Common myeloid progenitor, CD34-positive (primary cell): Measurements from ENCODE around the gene GUCY1A1.

Source experiments
- CTCF ChIA-PET: fragments of 350-600 bp; sonication (Branson Sonifier 250); formaldehyde crosslinking; loops from one replicate; lab custom pipeline; 2021; ENCODE audit warnings: antibody characterized with exemption; lab: Charles Lee
- POLR2A ChIA-PET: fragments of 350-600 bp; sonication (Branson Sonifier 250); formaldehyde crosslinking; loops from one replicate; lab custom pipeline; 2021; ENCODE audit warnings: antibody characterized with exemption; lab: Charles Lee
- DNase-seq, 3 donors: peaks; one replicate each; pipeline versions ENCODE4 v3.0.0 to v3.0.0-alpha.2; 2013
- H3K27ac ChIP-seq, 2 experiments: 1 replicate in 1 of 2; 2 replicates in 1 of 2; pipeline ENCODE4 v1.7.0; 2013; ENCODE audit warnings: inconsistent platforms in 2 of 2, low read length in 2 of 2, mild to moderate bottlenecking in 2 of 2, low read depth in 1 of 2, moderate library complexity in 1 of 2; ENCODE audit not compliant: severe bottlenecking in 2 of 2, insufficient read depth in 1 of 2, poor library complexity in 1 of 2
- H3K27me3 ChIP-seq, 5 experiments: replicated peaks in 2 of 5; 1 replicate in 3 of 5; 2 replicates in 2 of 5; pipeline versions ENCODE4 v1.6.1 to v1.7.0; 2013; ENCODE audit warnings: low read length in 4 of 5, mild to moderate bottlenecking in 2 of 5, moderate library complexity in 2 of 5, inconsistent platforms in 1 of 5; ENCODE audit not compliant: insufficient read depth in 5 of 5, control insufficient read depth in 4 of 5
- H3K36me3 ChIP-seq, 4 experiments: 1 replicate in 2 of 4; 2 replicates in 2 of 4; pipeline versions ENCODE4 v1.6.1 to v1.7.0; 2013; ENCODE audit warnings: low read length in 3 of 4, control low read depth in 1 of 4, mild to moderate bottlenecking in 1 of 4; ENCODE audit not compliant: control insufficient read depth in 4 of 4, insufficient read depth in 4 of 4
- H3K4me1 ChIP-seq, 4 experiments: 1 replicate in 3 of 4; 2 replicates in 1 of 4; pipeline versions ENCODE4 v1.6.1 to v1.7.1; 2013; ENCODE audit warnings: low read length in 3 of 4, mild to moderate bottlenecking in 3 of 4, control low read depth in 1 of 4, inconsistent platforms in 1 of 4, moderate library complexity in 1 of 4; ENCODE audit not compliant: control insufficient read depth in 4 of 4, insufficient read depth in 4 of 4; ENCODE audit errors: control extremely low read depth in 1 of 4
- H3K4me3 ChIP-seq, 7 experiments: 1 replicate in 4 of 7; 2 replicates in 3 of 7; pipeline versions ENCODE4 v1.5.1 to v1.7.0; 2013; ENCODE audit warnings: mild to moderate bottlenecking in 7 of 7, low read length in 6 of 7, moderate library complexity in 6 of 7, inconsistent platforms in 2 of 7, low read depth in 2 of 7, control low read depth in 1 of 7; ENCODE audit not compliant: insufficient read depth in 4 of 7, control insufficient read depth in 1 of 7; ENCODE audit errors: extremely low read depth in 1 of 7
- H3K9me3 ChIP-seq, 5 experiments: 1 replicate in 4 of 5; 2 replicates in 1 of 5; pipeline versions ENCODE4 v1.6.1 to v1.7.1; 2013; ENCODE audit warnings: low read length in 4 of 5, mild to moderate bottlenecking in 2 of 5, inconsistent platforms in 1 of 5, low read depth in 1 of 5, moderate library complexity in 1 of 5; ENCODE audit not compliant: control insufficient read depth in 4 of 5, insufficient read depth in 2 of 5; ENCODE audit errors: control extremely low read depth in 1 of 5
- WGBS: methylation state at CpG from one replicate; pipeline ENCODE4 v1.1.5; 2013; ENCODE audit not compliant: insufficient coverage; 5-methylcytosine and 5-hydroxymethylcytosine counted together

GUCY1A1 gene

GRCh38 chr4:155706147-155706546 is 39.5 kb downstream of the GUCY1A1 start:
- H3K4me1 ChIP-seq = peaks cover 0 to 9% (median 0%) of the 10 kb centered on the region in 4 experiments
- WGBS = no CpG with 5 or more reads among the region's 2 CpGs
- H3K27ac ChIP-seq = no peak overlapping the region
- DNase-seq = no peak
- H3K27me3 ChIP-seq = no peaks in the 10 kb centered on the region
- POLR2A ChIA-PET = no interaction called here
- H3K9me3 ChIP-seq = no peaks in the 10 kb centered on the region
- CTCF ChIA-PET = interaction anchor here (0.7 to 1.1 kb wide), 2 partner anchors 10 to 36 kb away, joined by 3 read pairs; no protein-coding TSS in a partner anchor
- no peak overlapping the region for H3K4me3 ChIP-seq
- peaks cover 9 to 85% (median 43%) of the 10 kb centered on the region in 4 experiments for H3K36me3 ChIP-seq

DNA sequence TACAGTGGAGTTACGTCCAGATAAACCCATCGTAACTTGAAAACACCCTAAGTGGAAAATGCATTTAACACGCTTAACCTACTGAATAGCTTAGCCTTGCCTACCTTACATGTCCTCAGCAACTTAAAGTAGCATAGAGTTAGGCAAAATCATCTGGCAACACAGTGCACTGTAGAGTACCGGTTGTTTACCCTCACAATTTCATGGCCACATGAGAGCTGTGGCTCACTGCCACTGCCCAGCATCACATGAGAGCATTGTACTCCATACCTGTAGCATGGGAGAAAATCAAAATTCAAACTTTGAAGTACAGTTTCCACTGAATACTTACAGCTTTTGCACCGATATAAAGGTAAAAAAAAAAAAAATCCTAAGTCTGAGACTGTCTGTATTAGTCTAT is 40.6 kb downstream of the GUCY1A1 start:
- Histone ChIP-seq H3K9me3 (no peaks in the 10 kb centered on the region), H3K4me1 (peaks cover 0 to 19% (median 4%) of the 10 kb centered on the region in 4 experiments), H3K36me3 (peaks cover 9 to 80% (median 39%) of the 10 kb centered on the region in 4 experiments), H3K27ac (no peak overlapping the region), H3K4me3 (no peak overlapping the region), H3K27me3 (no peaks in the 10 kb centered on the region)
- CTCF ChIA-PET = no interaction called here
- 100% methylated on average over 3 of the region's 5 CpGs for WGBS
- DNase-seq = no peak
- POLR2A ChIA-PET = no interaction called here

DNA sequence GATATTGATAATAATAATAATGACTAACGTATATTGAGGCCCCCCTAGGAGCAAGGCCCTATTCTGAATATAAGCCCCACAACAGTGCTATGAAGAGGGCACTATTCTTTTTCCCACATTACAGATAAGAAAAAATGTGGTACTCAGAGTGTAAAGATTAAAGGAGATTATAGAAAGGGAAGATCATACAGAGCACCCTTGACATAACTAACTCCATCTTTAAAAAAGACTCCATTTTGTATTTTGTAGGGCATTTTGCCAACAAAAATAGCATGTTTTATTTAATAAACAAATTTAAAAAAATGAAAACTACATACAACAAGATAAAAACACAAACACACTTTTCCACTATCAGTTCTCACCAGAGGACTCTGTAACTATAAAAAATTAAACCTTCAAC is 42.1 kb downstream of the GUCY1A1 start:
- peaks cover 3 to 34% (median 14%) of the 10 kb centered on the region in 4 experiments for H3K4me1 ChIP-seq
- no peak overlapping the region for H3K4me3 ChIP-seq
- H3K36me3 ChIP-seq = peaks cover 17 to 82% (median 40%) of the 10 kb centered on the region in 4 experiments
- H3K27me3 ChIP-seq = no peaks in the 10 kb centered on the region
- H3K27ac ChIP-seq = no peak overlapping the region
- ChIA-PET CTCF (no interaction called here), POLR2A (no interaction called here)
- no peak for DNase-seq
- WGBS = no CpG with 5 or more reads among the region's 1 CpG
- no peaks in the 10 kb centered on the region for H3K9me3 ChIP-seq

DNA sequence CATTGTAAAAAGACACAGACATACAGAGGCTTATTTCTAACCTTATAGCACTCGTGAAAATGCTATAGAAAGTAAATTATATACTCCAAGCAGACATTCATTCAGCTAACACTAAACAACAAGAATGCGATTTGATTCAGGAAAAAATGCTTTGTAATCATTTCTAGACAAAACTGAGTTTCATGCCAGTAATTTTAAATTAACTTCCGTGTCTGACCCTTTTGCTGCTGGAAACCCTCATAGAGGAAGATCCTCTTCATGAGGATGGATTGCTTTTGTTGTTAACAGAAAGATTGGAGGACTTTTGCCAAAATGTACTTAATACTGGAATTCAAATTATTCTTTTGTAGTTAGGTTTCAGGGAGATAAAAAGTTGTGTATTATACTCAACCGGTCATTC is 43.3 kb downstream of the GUCY1A1 start:
- ChIA-PET CTCF (interaction anchor here (0.9 to 2.0 kb wide), 7 partner anchors 8 to 269 kb away, joined by 3 to 6 read pairs (median 3); no protein-coding TSS in a partner anchor), POLR2A (interaction anchor here (1.6 kb wide), 1 partner anchor 34 kb away, joined by 5 read pairs; no protein-coding TSS in a partner anchor)
- DNase-seq = no peak
- WGBS = 100% methylated on average over 2 of the region's 4 CpGs
- no peaks in the 10 kb centered on the region for H3K27me3 ChIP-seq
- H3K4me3 ChIP-seq = no peak overlapping the region
- H3K4me1 ChIP-seq = peaks cover 3 to 34% (median 14%) of the 10 kb centered on the region in 4 experiments
- no peaks in the 10 kb centered on the region for H3K9me3 ChIP-seq
- H3K36me3 ChIP-seq = peaks cover 19 to 80% (median 39%) of the 10 kb centered on the region in 4 experiments
- no peak overlapping the region for H3K27ac ChIP-seq

- POLR2A ChIA-PET = interaction anchor here (0.8 kb wide), 1 partner anchor 43 kb away, joined by 4 read pairs; no protein-coding TSS in a partner anchor
- Histone ChIP-seq H3K4me3 (no peak overlapping the region), H3K27me3 (no peaks in the 10 kb centered on the region), H3K36me3 (peaks cover 20 to 79% (median 38%) of the 10 kb centered on the region in 4 experiments), H3K4me1 (peaks cover 3 to 34% (median 14%) of the 10 kb centered on the region in 4 experiments), H3K27ac (peak overlapping the region in 1 of 2 experiments; percentile 10), H3K9me3 (no peaks in the 10 kb centered on the region)
- CTCF ChIA-PET = interaction anchor here (0.8 to 2.2 kb wide), 9 partner anchors 9 to 265 kb away, joined by 3 to 10 read pairs (median 4); partner anchors contain the start of gene GUCY1A1
- no CpG with 5 or more reads among the region's 1 CpG for WGBS
- peak in 2 of 3 donors; percentile 55 to 74 for DNase-seq
Observed at GRCh38 chr4:155711556-155711955, 44.9 kb downstream of the GUCY1A1 start.

GRCh38 chr4:155712846-155713245 is 46.2 kb downstream of the GUCY1A1 start:
- POLR2A ChIA-PET = no interaction called here
- CTCF ChIA-PET = interaction anchor here (1.1 to 1.9 kb wide), 3 partner anchors 11 to 184 kb away, joined by 3 to 4 read pairs (median 4); partner anchors contain the start of gene GUCY1A1
- no peaks in the 10 kb centered on the region for H3K27me3 ChIP-seq
- peak in 2 of 3 donors; percentile 62 to 71 for DNase-seq
- H3K4me1 ChIP-seq = peaks cover 3 to 34% (median 14%) of the 10 kb centered on the region in 4 experiments
- no peak overlapping the region for H3K27ac ChIP-seq
- peak overlapping the region in 1 of 7 experiments; percentile 3 for H3K4me3 ChIP-seq
- H3K9me3 ChIP-seq = no peaks in the 10 kb centered on the region
- WGBS = 33% methylated on average over 1 of the region's 3 CpGs
- H3K36me3 ChIP-seq = peaks cover 17 to 84% (median 43%) of the 10 kb centered on the region in 4 experiments

DNA sequence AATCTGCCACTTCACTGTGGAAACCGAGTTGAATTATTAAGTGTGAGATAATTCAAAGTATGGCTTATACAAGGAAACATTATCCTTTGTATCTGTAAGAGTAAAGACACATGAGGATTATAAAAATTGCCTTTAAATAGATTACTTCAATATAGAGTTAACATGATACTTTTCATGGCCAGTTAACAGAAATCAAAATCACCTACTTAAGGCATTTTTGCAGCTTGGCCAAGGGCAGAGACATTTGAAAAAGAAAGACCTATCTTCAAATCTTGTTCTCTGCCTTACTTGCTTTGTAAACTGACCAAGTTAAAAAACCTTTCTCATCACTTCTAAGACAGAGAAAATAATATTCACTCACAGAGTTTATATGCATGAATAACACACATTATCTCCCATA is 47.3 kb downstream of the GUCY1A1 start:
- Histone ChIP-seq H3K36me3 (peaks cover 14 to 84% (median 49%) of the 10 kb centered on the region in 4 experiments), H3K27me3 (no peaks in the 10 kb centered on the region), H3K9me3 (no peaks in the 10 kb centered on the region), H3K4me3 (no peak overlapping the region), H3K27ac (no peak overlapping the region), H3K4me1 (peaks cover 3 to 34% (median 14%) of the 10 kb centered on the region in 4 experiments)
- DNase-seq = no peak
- POLR2A ChIA-PET = interaction anchor here (1.1 kb wide), 1 partner anchor 47 kb away, joined by 4 read pairs; the partner anchor contains the start of gene GUCY1A1
- CTCF ChIA-PET = interaction anchor here (1.0 to 1.9 kb wide), 4 partner anchors 20 to 271 kb away, joined by 3 to 5 read pairs (median 4); partner anchors contain the start of gene GUCY1A1
- no CpG with 5 or more reads among the region's 1 CpG for WGBS
